ENCODE data around the gene TREML2. TPM values are rescaled to one million over a fixed set of nuclear protein-coding genes. Genes with fewer than 3 reads are reported as not detected.

The TREML2 gene

DNA sequence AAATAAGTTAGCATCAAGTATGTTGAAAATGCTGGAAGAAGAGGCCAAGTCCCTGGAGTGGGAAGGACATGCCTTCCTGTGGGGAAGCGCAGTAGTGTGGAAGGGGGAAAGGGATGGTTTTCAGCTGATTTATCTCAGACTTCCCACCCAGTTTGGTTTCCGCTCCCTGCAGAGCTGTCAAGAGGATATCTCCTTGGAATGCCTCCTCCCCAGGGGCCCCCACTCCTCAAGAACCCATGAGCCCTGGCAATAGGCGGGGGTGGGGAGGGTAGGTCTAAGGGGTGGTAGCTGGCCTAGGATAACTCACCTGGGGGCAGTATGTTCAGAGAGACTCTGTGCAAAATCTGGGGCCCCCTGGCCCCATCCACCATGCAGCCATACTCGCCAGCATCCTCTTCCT is 47.5 kb downstream of the TREML2 start:
- Histone ChIP-seq H3K4me1 (ENCODE audit: control insufficient read depth, insufficient read depth, low read depth, low read length) (peaks cover 12% of the 10 kb centered on the region), H2BK5ac (ENCODE audit: low read depth, low read length, poor library complexity, severe bottlenecking) (no peak overlapping the region), H2BK12ac (ENCODE audit: low read length in 2 of 2) (no peak overlapping the region), H2BK15ac (ENCODE audit: low read depth, poor library complexity, severe bottlenecking) (no peak overlapping the region), H3K9ac (ENCODE audit: low read length) (no peak overlapping the region), H3K79me1 (replicated peaks; ENCODE audit: low read length, poor library complexity, severe bottlenecking) (no peaks in the 10 kb centered on the region), H3K4me3 (ENCODE audit: insufficient read depth in 1 of 2, low read depth in 1 of 2, low read length in 2 of 2) (no peak overlapping the region), H4K91ac (ENCODE audit: low read length) (no peak overlapping the region), H3K4ac (ENCODE audit: low read depth in 1 of 2, low read length in 2 of 2) (no peak overlapping the region), H2AK5ac (ENCODE audit: low read length, severe bottlenecking) (no peak overlapping the region), H3K27me3 (ENCODE audit: control insufficient read depth in 1 of 2, insufficient read depth in 1 of 2, low read length in 2 of 2) (peaks cover 5 to 17% of the 10 kb centered on the region in 2 experiments), H3K14ac (ENCODE audit: low read length in 2 of 2) (no peak overlapping the region), H3K27ac (ENCODE audit: low read length, poor library complexity, severe bottlenecking) (no peak overlapping the region), H3K4me2 (ENCODE audit: low read length, poor library complexity, severe bottlenecking) (no peak overlapping the region), H2AFZ (ENCODE audit: low read depth, low read length) (no peak overlapping the region), H3K23ac (ENCODE audit: low read length in 2 of 2) (no peak overlapping the region), H4K8ac (ENCODE audit: low read length) (no peak overlapping the region), H3K18ac (ENCODE audit: low read depth in 1 of 2, low read length in 2 of 2) (no peak overlapping the region), H3K36me3 (ENCODE audit: control insufficient read depth in 1 of 2, insufficient read depth in 2 of 2, low read depth in 1 of 2, low read length in 2 of 2) (peaks cover 0 to 14% of the 10 kb centered on the region in 2 experiments), H2BK120ac (ENCODE audit: low read depth, low read length) (no peak overlapping the region), H3K9me3 (ENCODE audit: control insufficient read depth, low read length) (no peaks in the 10 kb centered on the region)
- no peak for DNase-seq
- WGBS: 83% methylated on average over 2 of the region's 4 CpGs

DNA sequence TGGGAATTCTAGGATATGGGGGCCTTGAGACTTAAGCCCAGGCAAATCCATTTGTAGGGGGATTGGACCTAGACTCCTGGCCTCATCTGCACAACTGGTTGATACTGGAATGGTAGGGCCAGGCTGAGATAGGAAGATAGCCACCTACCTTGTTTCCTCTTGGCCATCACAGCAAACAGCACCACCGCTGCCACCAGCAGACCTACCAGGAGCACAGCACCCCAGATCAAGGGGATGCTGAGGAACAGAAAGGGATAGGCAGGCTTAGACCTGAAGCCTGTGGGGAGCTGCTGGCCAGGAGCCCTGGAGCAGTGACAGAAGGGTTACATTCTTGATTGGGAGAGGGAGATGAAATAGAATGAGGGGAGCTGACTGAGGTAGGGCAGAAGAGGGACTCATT is 50.3 kb downstream of the TREML2 start:
- Histone ChIP-seq H3K18ac (ENCODE audit: low read depth in 1 of 2, low read length in 2 of 2) (no peak overlapping the region), H2BK5ac (ENCODE audit: low read depth, low read length, poor library complexity, severe bottlenecking) (no peak overlapping the region), H3K27me3 (ENCODE audit: control insufficient read depth in 1 of 2, insufficient read depth in 1 of 2, low read length in 2 of 2) (peaks cover 0 to 9% of the 10 kb centered on the region in 2 experiments), H3K4me3 (ENCODE audit: insufficient read depth in 1 of 2, low read depth in 1 of 2, low read length in 2 of 2) (no peak overlapping the region), H3K23ac (ENCODE audit: low read length in 2 of 2) (no peak overlapping the region), H2AK5ac (ENCODE audit: low read length, severe bottlenecking) (no peak overlapping the region), H3K36me3 (ENCODE audit: control insufficient read depth in 1 of 2, insufficient read depth in 2 of 2, low read depth in 1 of 2, low read length in 2 of 2) (peaks cover 0 to 14% of the 10 kb centered on the region in 2 experiments), H3K79me1 (replicated peaks; ENCODE audit: low read length, poor library complexity, severe bottlenecking) (no peaks in the 10 kb centered on the region), H3K9ac (ENCODE audit: low read length) (no peak overlapping the region), H2AFZ (ENCODE audit: low read depth, low read length) (no peak overlapping the region), H3K4me2 (ENCODE audit: low read length, poor library complexity, severe bottlenecking) (no peak overlapping the region), H4K8ac (ENCODE audit: low read length) (no peak overlapping the region), H2BK12ac (ENCODE audit: low read length in 2 of 2) (no peak overlapping the region), H3K14ac (ENCODE audit: low read length in 2 of 2) (no peak overlapping the region), H3K4ac (ENCODE audit: low read depth in 1 of 2, low read length in 2 of 2) (no peak overlapping the region), H2BK120ac (ENCODE audit: low read depth, low read length) (no peak overlapping the region), H3K27ac (ENCODE audit: low read length, poor library complexity, severe bottlenecking) (no peak overlapping the region), H2BK15ac (ENCODE audit: low read depth, poor library complexity, severe bottlenecking) (no peak overlapping the region), H4K91ac (ENCODE audit: low read length) (no peak overlapping the region), H3K4me1 (ENCODE audit: control insufficient read depth, insufficient read depth, low read depth, low read length) (peaks cover 12% of the 10 kb centered on the region), H3K9me3 (ENCODE audit: control insufficient read depth, low read length) (no peaks in the 10 kb centered on the region)
- no CpG with 5 or more reads among the region's 1 CpG for WGBS
- DNase-seq: no peak

DNA sequence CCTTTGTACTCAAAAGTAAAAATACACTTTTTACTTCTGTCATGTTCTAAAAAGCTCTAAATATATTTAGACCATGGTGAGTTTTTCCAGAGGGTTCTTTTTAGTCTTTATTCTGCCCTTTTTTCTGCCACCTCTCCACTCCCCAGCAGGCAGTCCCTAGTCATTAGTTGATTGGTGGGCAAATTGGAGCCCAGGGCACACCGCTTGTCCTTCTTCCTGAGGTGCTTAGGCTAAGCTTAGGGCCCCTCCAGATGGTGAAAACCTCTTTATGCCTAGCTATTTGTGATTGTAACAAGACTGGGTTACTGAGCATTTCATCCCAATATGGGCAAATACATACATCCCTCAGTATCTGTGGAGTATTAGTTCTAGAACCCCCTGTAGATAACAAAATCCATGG is 53.0 kb downstream of the TREML2 start:
- Histone ChIP-seq H3K4ac (ENCODE audit: low read depth in 1 of 2, low read length in 2 of 2) (no peak overlapping the region), H3K18ac (ENCODE audit: low read depth in 1 of 2, low read length in 2 of 2) (no peak overlapping the region), H2BK120ac (ENCODE audit: low read depth, low read length) (no peak overlapping the region), H3K4me2 (ENCODE audit: low read length, poor library complexity, severe bottlenecking) (no peak overlapping the region), H3K4me3 (ENCODE audit: insufficient read depth in 1 of 2, low read depth in 1 of 2, low read length in 2 of 2) (no peak overlapping the region), H3K27ac (ENCODE audit: low read length, poor library complexity, severe bottlenecking) (no peak overlapping the region), H3K9ac (ENCODE audit: low read length) (no peak overlapping the region), H4K91ac (ENCODE audit: low read length) (no peak overlapping the region), H3K4me1 (ENCODE audit: control insufficient read depth, insufficient read depth, low read depth, low read length) (no peaks in the 10 kb centered on the region), H2BK12ac (ENCODE audit: low read length in 2 of 2) (no peak overlapping the region), H3K79me1 (replicated peaks; ENCODE audit: low read length, poor library complexity, severe bottlenecking) (no peaks in the 10 kb centered on the region), H3K23ac (ENCODE audit: low read length in 2 of 2) (no peak overlapping the region), H2AK5ac (ENCODE audit: low read length, severe bottlenecking) (no peak overlapping the region), H3K36me3 (ENCODE audit: control insufficient read depth in 1 of 2, insufficient read depth in 2 of 2, low read depth in 1 of 2, low read length in 2 of 2) (peaks cover 0 to 10% of the 10 kb centered on the region in 2 experiments), H2BK5ac (ENCODE audit: low read depth, low read length, poor library complexity, severe bottlenecking) (no peak overlapping the region), H2BK15ac (ENCODE audit: low read depth, poor library complexity, severe bottlenecking) (no peak overlapping the region), H3K14ac (ENCODE audit: low read length in 2 of 2) (no peak overlapping the region), H3K9me3 (ENCODE audit: control insufficient read depth, low read length) (no peaks in the 10 kb centered on the region), H2AFZ (ENCODE audit: low read depth, low read length) (no peak overlapping the region), H4K8ac (ENCODE audit: low read length) (no peak overlapping the region), H3K27me3 (ENCODE audit: control insufficient read depth in 1 of 2, insufficient read depth in 1 of 2, low read length in 2 of 2) (no peaks in the 10 kb centered on the region)
- WGBS: no CpG with 5 or more reads among the region's 1 CpG
- no peak for DNase-seq

Small RNAs within 50 kb of the gene (small RNA-seq; reads per million reads assigned to genes)
- not detected for gene AL391903.2 (ENCODE audit: low read depth)
- gene RNA5SP207 (ENCODE audit: low read depth): 0.86 reads per million

Measured in mesenchymal stem cell (in vitro differentiated cells and primary cell).